GM23248 (cell line): Measurements from ENCODE around the gene CDH10.

ENCODE experiments used
- EZH2 ChIP-seq: fragments of 200-600 bp; sonication (generic); IDR thresholded peaks from 2 replicates; pipeline ENCODE4 v1.6.1; 2018; ENCODE audit warnings: antibody characterized with exemption, mild to moderate bottlenecking; ENCODE audit not compliant: insufficient read depth, poor library complexity, severe bottlenecking
- EZH2phosphoT487 ChIP-seq: fragments of 200-600 bp; sonication (generic); IDR thresholded peaks from 2 replicates; pipeline ENCODE4 v1.6.1; 2018; ENCODE audit warnings: antibody characterized with exemption, moderate library complexity, mild to moderate bottlenecking, low read depth; ENCODE audit not compliant: insufficient read depth

DNA sequence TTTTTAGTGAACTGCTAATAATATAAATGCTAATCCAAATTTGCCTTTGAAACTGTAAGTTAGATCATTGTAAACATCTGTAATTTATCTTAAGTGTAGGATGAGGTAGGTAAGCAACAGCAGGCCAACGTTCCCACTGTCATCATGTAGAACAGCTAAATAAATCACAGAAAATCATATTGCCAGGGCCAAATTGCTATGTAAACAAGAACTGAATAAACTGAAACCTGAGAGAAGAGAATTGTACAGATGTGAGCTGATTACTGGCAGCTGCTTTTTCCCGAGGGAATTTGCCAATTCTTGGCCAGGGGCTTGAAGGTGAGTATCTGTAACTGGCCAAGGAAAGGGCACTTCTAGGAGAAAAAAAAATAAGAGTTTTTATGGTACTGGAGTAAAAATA lies 97.6 kb downstream of the CDH10 start:
- TF ChIP-seq EZH2 = no peak
- TF ChIP-seq EZH2phosphoT487 = no peak
